GM23338 (cell line): Measurements from ENCODE around the gene PRPF38A. TPM values are rescaled to one million over a fixed set of nuclear protein-coding genes. Genes with fewer than 3 reads are reported as not detected.
A peak's percentile ranks its signal among the peaks of the same experiment; 100 is the strongest.

ENCODE experiments used
- ATAC-seq: fragments of 200-7000 bp; cut with Tn5 transposase; 3 replicates; pipeline ENCODE4 v1.9.1; 2020
- DNase-seq: peaks from one replicate; pipeline ENCODE4 v3.0.0-alpha.2; 2015; ENCODE audit warnings: low spot score
- H2AFZ ChIP-seq: fragments of 200-600 bp; sonication (generic); 2 replicates; pipeline ENCODE4 v1.8.0; 2016; ENCODE audit warnings: antibody characterized with exemption, mild to moderate bottlenecking, moderate library complexity
- H3F3A ChIP-seq: fragments of 200-600 bp; sonication (generic); replicated peaks from 2 replicates; pipeline ENCODE4 v1.8.0; 2017; ENCODE audit warnings: antibody characterized with exemption, mixed run types, low read depth
- H3K27ac ChIP-seq: fragments of 200-600 bp; sonication (generic); 2 replicates; pipeline ENCODE4 v1.6.1; 2016; ENCODE audit warnings: low read depth
- H3K27me3 ChIP-seq: fragments of 200-600 bp; sonication (generic); 2 replicates; pipeline ENCODE4 v1.8.0; 2016; ENCODE audit warnings: mild to moderate bottlenecking, mixed run types, moderate library complexity; ENCODE audit not compliant: insufficient read depth
- H3K36me3 ChIP-seq: fragments of 200-600 bp; sonication (generic); 2 replicates; pipeline ENCODE4 v1.8.0; 2016; ENCODE audit warnings: mild to moderate bottlenecking; ENCODE audit not compliant: insufficient read depth
- H3K4me1 ChIP-seq: fragments of 200-600 bp; sonication (generic); 2 replicates; pipeline ENCODE4 v1.8.0; 2016; ENCODE audit warnings: mild to moderate bottlenecking, moderate library complexity; ENCODE audit not compliant: insufficient read depth
- H3K4me2 ChIP-seq: fragments of 200-600 bp; sonication (generic); 2 replicates; pipeline ENCODE4 v1.7.1; 2017; ENCODE audit warnings: mixed run types
- H3K4me3 ChIP-seq: fragments of 200-600 bp; sonication (generic); 2 replicates; pipeline ENCODE4 v1.6.1; 2016; ENCODE audit warnings: mixed run types
- H3K79me2 ChIP-seq: fragments of 200-600 bp; sonication (generic); replicated peaks from 2 replicates; pipeline ENCODE4 v1.8.0; 2017; ENCODE audit warnings: mild to moderate bottlenecking; ENCODE audit not compliant: insufficient read depth
- H3K9me2 ChIP-seq: fragments of 200-600 bp; sonication (generic); 2 replicates; pipeline ENCODE4 v1.8.0; 2017; ENCODE audit not compliant: insufficient read depth
- H4K20me1 ChIP-seq: fragments of 200-600 bp; sonication (generic); replicated peaks from 2 replicates; pipeline ENCODE4 v1.8.0; 2017; ENCODE audit warnings: mild to moderate bottlenecking; ENCODE audit not compliant: insufficient read depth
- H3K27ac Mint-ChIP-seq: 2 replicates; pipeline ENCODE4 v1.8.0; 2020; ENCODE audit warnings: inconsistent platforms, mild to moderate bottlenecking, moderate library complexity, mixed read lengths
- H3K27me3 Mint-ChIP-seq: 3 replicates; pipeline ENCODE4 v1.8.0; 2022; ENCODE audit warnings: low read depth, mild to moderate bottlenecking, moderate library complexity, mixed read lengths, inconsistent platforms; ENCODE audit not compliant: insufficient read depth, poor library complexity
- H3K36me3 Mint-ChIP-seq: 3 replicates; pipeline ENCODE4 v1.8.0; 2021; ENCODE audit warnings: low read depth, mild to moderate bottlenecking, inconsistent platforms, moderate library complexity, mixed read lengths
- H3K4me1 Mint-ChIP-seq: 3 replicates; pipeline ENCODE4 v1.8.0; 2020; ENCODE audit warnings: mild to moderate bottlenecking, inconsistent platforms, mixed read lengths
- H3K4me3 Mint-ChIP-seq: 3 replicates; pipeline ENCODE4 v1.8.0; 2021; ENCODE audit warnings: moderate library complexity, mild to moderate bottlenecking, inconsistent platforms, mixed read lengths
- H3K9me3 Mint-ChIP-seq: 3 replicates; pipeline ENCODE4 v1.8.0; 2020; ENCODE audit warnings: moderate library complexity, mild to moderate bottlenecking, inconsistent platforms, mixed read lengths
- CTCF ChIP-seq, 2 experiments: fragments of 200-600 bp in 1 of 2; sonication (generic) in 1 of 2; conservative IDR thresholded peaks; 2 replicates each; pipeline versions ENCODE4 v1.5.1 to v1.6.1; 2016 to 2017; ENCODE audit warnings: antibody characterized with exemption in 2 of 2, low read depth in 2 of 2, mild to moderate bottlenecking in 2 of 2, moderate library complexity in 1 of 2
- ETS1 ChIP-seq: IDR thresholded peaks from 2 replicates; pipeline ENCODE4 v1.6.1; 2016; ENCODE audit warnings: antibody characterized with exemption
- EZH2 ChIP-seq: fragments of 200-600 bp; sonication (generic); IDR thresholded peaks from one replicate; pipeline ENCODE4 v1.8.0; 2017; ENCODE audit warnings: antibody characterized with exemption, mild to moderate bottlenecking, low read depth; ENCODE audit not compliant: unreplicated experiment
- EZH2phosphoT487 ChIP-seq: fragments of 200-600 bp; sonication (generic); IDR thresholded peaks from one replicate; pipeline ENCODE4 v1.8.1; 2018; ENCODE audit warnings: antibody characterized with exemption; ENCODE audit not compliant: unreplicated experiment
- JUNB ChIP-seq: IDR thresholded peaks from one replicate; pipeline ENCODE4 v1.6.1; 2016; ENCODE audit warnings: antibody characterized with exemption; ENCODE audit not compliant: unreplicated experiment
- POLR2AphosphoS5 ChIP-seq: IDR thresholded peaks from 2 replicates; pipeline ENCODE4 v1.6.1; 2016; ENCODE audit warnings: antibody characterized with exemption, low read depth
- REST ChIP-seq: IDR thresholded peaks from one replicate; pipeline ENCODE4 v1.6.1; 2018; ENCODE audit warnings: antibody characterized with exemption; ENCODE audit not compliant: unreplicated experiment
- STAT1 ChIP-seq: IDR thresholded peaks from one replicate; pipeline ENCODE4 v1.6.1; 2016; ENCODE audit warnings: antibody characterized with exemption; ENCODE audit not compliant: unreplicated experiment
- ZNF331 ChIP-seq: fragments of 250-450 bp; sonication (Bioruptor Pico); IDR thresholded peaks from 2 replicates; pipeline ENCODE4 v1.5.0; 2020; ENCODE audit warnings: low read depth, mild to moderate bottlenecking, moderate library complexity
- ZNF462 ChIP-seq: fragments of 250-450 bp; sonication (Bioruptor Pico); IDR thresholded peaks from 2 replicates; pipeline ENCODE4 v1.5.0; 2020; ENCODE audit warnings: mild to moderate bottlenecking, moderate library complexity
- polyA plus RNA-seq: library from polyadenylated mRNA; unstranded; fragments of >200 nt; fragmentation: Nextera tagmentation; extraction: Ambion mirVana; gene quantifications from 2 replicates; pipeline ENCODE4 v1.2.1, GENCODE V29; 2016
- total RNA-seq: library from RNA; depleted of rRNA; stranded (reverse); fragments of >200 nt; shearing (Covaris generic); gene quantifications from 2 replicates; pipeline ENCODE4 v1.2.3, GENCODE V29; 2014

PRPF38A gene
- total and polyA plus RNA-seq, 2 experiments from 2014 or later, result 24.8 to 40.3 TPM

- no peaks in the 10 kb centered on the region for H3F3A ChIP-seq
- Mint-ChIP-seq H3K27me3 (peaks cover 4% of the 10 kb centered on the region), H3K27ac (no peak overlapping the region), H3K4me3 (no peak overlapping the region), H3K9me3 (no peaks in the 10 kb centered on the region), H3K4me1 (peaks cover 12% of the 10 kb centered on the region; the same call in 2 of the 3 replicates), H3K36me3 (peaks cover 29% of the 10 kb centered on the region)
- no peak overlapping the region for H3K27ac ChIP-seq
- peaks cover 9% of the 10 kb centered on the region for H3K4me1 ChIP-seq
- no peaks in the 10 kb centered on the region for H3K79me2 ChIP-seq
- H3K4me2 ChIP-seq, result no peak overlapping the region
- no peaks in the 10 kb centered on the region for H3K27me3 ChIP-seq
- H4K20me1 ChIP-seq, result no peaks in the 10 kb centered on the region
- peaks cover 11% of the 10 kb centered on the region; the same call in 1 of the 2 replicates for H3K36me3 ChIP-seq
- H3K4me3 ChIP-seq, result no peak overlapping the region
- no peaks in the 10 kb centered on the region for H3K9me2 ChIP-seq
- TF ChIP-seq JUNB, result no peak
- no peak for TF ChIP-seq EZH2phosphoT487
- no peak for TF ChIP-seq POLR2AphosphoS5
- TF ChIP-seq EZH2, result no peak
- TF ChIP-seq ZNF331 (CRISPR knock-in tag), result no peak
- TF ChIP-seq STAT1, result no peak
- TF ChIP-seq CTCF (conservative IDR thresholded peaks at IDR 0.05; ENCODE audit: low read depth in 2 of 2), result no peak
- DNase-seq (no peak), ATAC-seq (no peak)
- no peak overlapping the region for H2AFZ ChIP-seq
These were observed 35.6 kb downstream of the PRPF38A start for GRCh38 chr1:52439976-52440375.

- Histone ChIP-seq H3K9me2 (no peaks in the 10 kb centered on the region), H3K27ac (peak overlapping the region; percentile 63; the same call in 1 of the 2 replicates), H3K4me1 (no peaks in the 10 kb centered on the region), H3K36me3 (peaks cover 12% of the 10 kb centered on the region; the same call in 1 of the 2 replicates), H3K4me2 (no peak overlapping the region), H3K79me2 (no peaks in the 10 kb centered on the region), H3K4me3 (no peak overlapping the region), H4K20me1 (no peaks in the 10 kb centered on the region), H3K27me3 (no peaks in the 10 kb centered on the region), H2AFZ (no peak overlapping the region), H3F3A (no peaks in the 10 kb centered on the region)
- Mint-ChIP-seq H3K4me3 (no peak overlapping the region), H3K27ac (no peak overlapping the region), H3K36me3 (peaks cover 19% of the 10 kb centered on the region; the same call in 2 of the 3 replicates), H3K4me1 (no peaks in the 10 kb centered on the region), H3K27me3 (peaks cover 2% of the 10 kb centered on the region), H3K9me3 (no peaks in the 10 kb centered on the region)
- ATAC-seq (no peak), DNase-seq (no peak)
- TF ChIP-seq ETS1 (no peak), REST (no peak), ZNF462 (CRISPR knock-in tag) (no peak), POLR2AphosphoS5 (no peak), EZH2 (no peak)
These were observed 40.1 kb downstream of the PRPF38A start for GRCh38 chr1:52444463-52444862.
